Type B pancreatic cell (in vitro differentiated cells): ENCODE measurements around the gene OTOG. TPM values are rescaled to one million over a fixed set of nuclear protein-coding genes. Genes with fewer than 3 reads are reported as not detected.

ENCODE experiments used
- DNase-seq: peaks from one replicate; pipeline ENCODE4 v3.0.0; 2021; ENCODE audit warnings: mixed read lengths; ENCODE audit not compliant: unreplicated experiment; ENCODE audit errors: extremely low spot score
- H3K27ac Mint-ChIP-seq: 2 replicates; pipeline ENCODE4 v1.8.0; 2021; ENCODE audit warnings: mild to moderate bottlenecking, mixed read lengths
- H3K27me3 Mint-ChIP-seq: 2 replicates; pipeline ENCODE4 v1.8.0; 2021; ENCODE audit warnings: mixed read lengths
- H3K36me3 Mint-ChIP-seq: 2 replicates; pipeline ENCODE4 v1.8.0; 2021; ENCODE audit warnings: mixed read lengths
- H3K4me1 Mint-ChIP-seq: one replicate; pipeline ENCODE4 v1.8.0; 2021; ENCODE audit warnings: mixed read lengths; ENCODE audit not compliant: unreplicated experiment
- H3K4me3 Mint-ChIP-seq: 2 replicates; pipeline ENCODE4 v1.8.0; 2021; ENCODE audit warnings: mild to moderate bottlenecking, mixed read lengths
- H3K9me3 Mint-ChIP-seq: 2 replicates; pipeline ENCODE4 v1.8.0; 2021; ENCODE audit warnings: mixed read lengths
- long read RNA-seq: library from polyadenylated mRNA; unstranded; transcript quantifications from one replicate; pipeline ENCODE4 v2.0.0, GENCODE V29; 2020
- total RNA-seq: library from RNA; stranded (reverse); gene quantifications from 2 replicates; pipeline ENCODE4 v1.2.1, GENCODE V29; 2021; ENCODE audit warnings: low replicate concordance
- TF ChIP-seq, protein P1 (sequence below): fragments of 200-600 bp; sonication (generic); conservative IDR thresholded peaks from 2 replicates; pipeline ENCODE4 v1.5.0; 2021; ENCODE audit warnings: antibody characterized with exemption, mild to moderate bottlenecking

The OTOG gene
- 0.21 and 1.5 TPM in 2 replicates for total RNA-seq
- long read RNA-seq, result 0 reads

DNA sequence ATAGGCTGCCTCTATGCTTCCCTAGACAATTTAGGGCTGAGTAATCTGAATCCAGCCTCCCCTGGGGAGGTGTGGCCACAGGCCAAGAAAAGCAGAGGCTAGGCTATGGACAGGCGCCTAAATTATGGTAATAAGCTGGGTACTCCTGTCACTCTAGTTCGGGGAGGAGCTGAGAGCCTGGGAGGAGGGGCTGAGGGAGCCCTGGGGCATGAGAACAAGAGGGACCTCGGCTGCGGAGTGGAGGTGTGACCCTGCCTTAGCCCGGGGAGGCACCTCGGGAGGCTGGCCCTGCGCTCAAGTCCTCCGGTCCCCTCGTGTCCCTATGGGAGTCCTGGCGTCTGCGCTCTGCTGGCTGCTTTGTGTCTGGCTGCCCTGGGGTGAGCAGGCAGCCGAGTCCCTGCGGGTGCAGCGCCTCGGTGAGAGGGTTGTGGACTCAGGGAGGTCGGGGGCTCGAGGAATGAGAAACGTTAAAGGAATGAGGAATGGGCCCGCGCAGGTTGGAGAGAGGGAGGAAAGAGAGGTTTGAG is at the start of gene OTOG:
Gene OTOG (plus strand): TSS at position 209 of the 527 bp plus-strand sequence. CDS start 114 bp downstream, at position 323.
- Mint-ChIP-seq H3K9me3 (no peaks in the 10 kb centered on the region), H3K27me3 (peaks cover 32% of the 10 kb centered on the region), H3K4me3 (peak within 1 kb of the TSS; percentile 47), H3K4me1 (peaks cover 35% of the 10 kb centered on the region), H3K36me3 (no peaks in the 10 kb centered on the region), H3K27ac (no peak within 1 kb of the TSS)
- TF ChIP-seq, protein P1, sequence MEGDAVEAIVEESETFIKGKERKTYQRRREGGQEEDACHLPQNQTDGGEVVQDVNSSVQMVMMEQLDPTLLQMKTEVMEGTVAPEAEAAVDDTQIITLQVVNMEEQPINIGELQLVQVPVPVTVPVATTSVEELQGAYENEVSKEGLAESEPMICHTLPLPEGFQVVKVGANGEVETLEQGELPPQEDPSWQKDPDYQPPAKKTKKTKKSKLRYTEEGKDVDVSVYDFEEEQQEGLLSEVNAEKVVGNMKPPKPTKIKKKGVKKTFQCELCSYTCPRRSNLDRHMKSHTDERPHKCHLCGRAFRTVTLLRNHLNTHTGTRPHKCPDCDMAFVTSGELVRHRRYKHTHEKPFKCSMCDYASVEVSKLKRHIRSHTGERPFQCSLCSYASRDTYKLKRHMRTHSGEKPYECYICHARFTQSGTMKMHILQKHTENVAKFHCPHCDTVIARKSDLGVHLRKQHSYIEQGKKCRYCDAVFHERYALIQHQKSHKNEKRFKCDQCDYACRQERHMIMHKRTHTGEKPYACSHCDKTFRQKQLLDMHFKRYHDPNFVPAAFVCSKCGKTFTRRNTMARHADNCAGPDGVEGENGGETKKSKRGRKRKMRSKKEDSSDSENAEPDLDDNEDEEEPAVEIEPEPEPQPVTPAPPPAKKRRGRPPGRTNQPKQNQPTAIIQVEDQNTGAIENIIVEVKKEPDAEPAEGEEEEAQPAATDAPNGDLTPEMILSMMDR, result no peak
- no peak for DNase-seq

- DNase-seq, result no peak
- H3K27ac Mint-ChIP-seq, result no peak overlapping the region
- H3K9me3 Mint-ChIP-seq, result no peaks in the 10 kb centered on the region
- H3K4me1 Mint-ChIP-seq, result no peaks in the 10 kb centered on the region
- TF ChIP-seq, protein P1, result no peak
- H3K4me3 Mint-ChIP-seq, result no peak overlapping the region
- peaks cover 16% of the 10 kb centered on the region for H3K27me3 Mint-ChIP-seq
- no peaks in the 10 kb centered on the region for H3K36me3 Mint-ChIP-seq
Observed at GRCh38 chr11:17498058-17498457, 49.0 kb upstream of the OTOG start.

DNA sequence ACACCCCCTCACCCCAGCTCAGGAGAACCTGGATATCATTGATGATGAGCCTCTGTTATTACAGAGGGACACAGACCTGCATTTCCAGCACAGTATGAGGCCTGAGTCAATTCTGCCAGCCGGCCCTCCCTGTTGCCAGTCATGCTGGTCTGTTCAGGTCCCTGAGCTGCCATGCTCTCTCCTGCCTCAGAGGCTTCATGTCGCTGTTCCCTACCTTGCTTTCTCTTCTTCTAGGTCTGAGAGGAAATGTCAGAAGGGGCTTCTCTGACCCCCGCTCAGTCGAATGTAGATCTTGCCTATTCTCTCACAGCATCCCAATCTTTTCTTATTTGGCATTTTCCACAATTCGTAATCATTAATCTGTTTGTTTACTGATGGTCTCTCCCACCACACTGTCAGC is 48.6 kb upstream of the OTOG start:
- no peaks in the 10 kb centered on the region for H3K36me3 Mint-ChIP-seq
- H3K9me3 Mint-ChIP-seq, result no peaks in the 10 kb centered on the region
- no peak overlapping the region for H3K4me3 Mint-ChIP-seq
- TF ChIP-seq, protein P1, result peak; percentile 64
- no peaks in the 10 kb centered on the region for H3K4me1 Mint-ChIP-seq
- H3K27ac Mint-ChIP-seq, result no peak overlapping the region
- no peak for DNase-seq
- peaks cover 16% of the 10 kb centered on the region for H3K27me3 Mint-ChIP-seq

- DNase-seq, result no peak
- TF ChIP-seq, protein P1, result no peak
- Mint-ChIP-seq H3K9me3 (no peaks in the 10 kb centered on the region), H3K36me3 (no peaks in the 10 kb centered on the region), H3K27ac (no peak overlapping the region), H3K4me3 (no peak overlapping the region), H3K27me3 (peaks cover 19% of the 10 kb centered on the region), H3K4me1 (peaks cover 6% of the 10 kb centered on the region)
Observed at GRCh38 chr11:17500673-17501072, 46.4 kb upstream of the OTOG start.

GRCh38 chr11:17502630-17503029 is 44.4 kb upstream of the OTOG start:
- Mint-ChIP-seq H3K4me3 (no peak overlapping the region), H3K27ac (no peak overlapping the region), H3K27me3 (peaks cover 13% of the 10 kb centered on the region), H3K36me3 (no peaks in the 10 kb centered on the region), H3K4me1 (peaks cover 6% of the 10 kb centered on the region), H3K9me3 (no peaks in the 10 kb centered on the region)
- DNase-seq, result no peak
- TF ChIP-seq, protein P1, result no peak
